WTC11 (cell line): ENCODE data around the gene AHNAK2.

Experiments
- CBFB ChIP-seq: sonication (generic); formaldehyde crosslinking; IDR thresholded peaks from 2 replicates; pipeline ENCODE4 v1.8.1; 2022; ENCODE audit warnings: mild to moderate bottlenecking, low read depth, missing genetic modification reagents
- ZNF232 ChIP-seq: sonication (generic); formaldehyde crosslinking; IDR thresholded peaks from 2 replicates; pipeline ENCODE4 v1.8.0; 2022; ENCODE audit warnings: mild to moderate bottlenecking, missing genetic modification reagents
- TF ChIP-seq, protein P1 (sequence below): fragments of 200-600 bp; IDR thresholded peaks from 2 replicates; pipeline ENCODE4 v1.8.0; 2022; ENCODE audit warnings: antibody characterized with exemption
- TF ChIP-seq, protein P2 (sequence below): sonication (generic); formaldehyde crosslinking; IDR thresholded peaks from 2 replicates; pipeline ENCODE4 v1.8.0; 2022; ENCODE audit warnings: mild to moderate bottlenecking, missing genetic modification reagents
- TF ChIP-seq, protein P3 (sequence below): sonication (generic); formaldehyde crosslinking; conservative IDR thresholded peaks from 2 replicates; pipeline ENCODE4 v1.8.1; 2022; ENCODE audit warnings: mild to moderate bottlenecking, missing genetic modification reagents
- TF ChIP-seq, protein P4 (sequence below): sonication (generic); formaldehyde crosslinking; IDR thresholded peaks from 2 replicates; pipeline ENCODE4 v1.8.1; 2023; ENCODE audit warnings: mild to moderate bottlenecking, missing genetic modification reagents

DNA sequence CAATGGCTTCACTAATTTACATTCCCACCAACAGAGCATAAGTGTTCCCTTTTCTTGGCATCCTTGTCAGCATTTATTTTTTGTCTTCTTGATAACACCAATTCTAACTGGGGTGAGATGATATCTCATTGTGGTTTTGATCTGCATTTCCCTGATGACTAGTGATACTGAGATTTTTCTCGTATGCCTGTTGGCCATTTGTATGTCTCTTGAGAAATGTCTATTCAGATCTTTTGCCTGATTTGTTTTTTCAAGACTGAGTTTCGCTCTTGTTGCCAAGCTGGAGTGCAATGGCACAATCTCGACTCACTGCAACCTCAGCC, 58.2 kb downstream of the AHNAK2 start:
- TF ChIP-seq, protein P1, sequence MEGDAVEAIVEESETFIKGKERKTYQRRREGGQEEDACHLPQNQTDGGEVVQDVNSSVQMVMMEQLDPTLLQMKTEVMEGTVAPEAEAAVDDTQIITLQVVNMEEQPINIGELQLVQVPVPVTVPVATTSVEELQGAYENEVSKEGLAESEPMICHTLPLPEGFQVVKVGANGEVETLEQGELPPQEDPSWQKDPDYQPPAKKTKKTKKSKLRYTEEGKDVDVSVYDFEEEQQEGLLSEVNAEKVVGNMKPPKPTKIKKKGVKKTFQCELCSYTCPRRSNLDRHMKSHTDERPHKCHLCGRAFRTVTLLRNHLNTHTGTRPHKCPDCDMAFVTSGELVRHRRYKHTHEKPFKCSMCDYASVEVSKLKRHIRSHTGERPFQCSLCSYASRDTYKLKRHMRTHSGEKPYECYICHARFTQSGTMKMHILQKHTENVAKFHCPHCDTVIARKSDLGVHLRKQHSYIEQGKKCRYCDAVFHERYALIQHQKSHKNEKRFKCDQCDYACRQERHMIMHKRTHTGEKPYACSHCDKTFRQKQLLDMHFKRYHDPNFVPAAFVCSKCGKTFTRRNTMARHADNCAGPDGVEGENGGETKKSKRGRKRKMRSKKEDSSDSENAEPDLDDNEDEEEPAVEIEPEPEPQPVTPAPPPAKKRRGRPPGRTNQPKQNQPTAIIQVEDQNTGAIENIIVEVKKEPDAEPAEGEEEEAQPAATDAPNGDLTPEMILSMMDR = no peak
- TF ChIP-seq CBFB (CRISPR knock-in tag) = no peak
- TF ChIP-seq ZNF232 (CRISPR knock-in tag) = no peak
- TF ChIP-seq, protein P2, sequence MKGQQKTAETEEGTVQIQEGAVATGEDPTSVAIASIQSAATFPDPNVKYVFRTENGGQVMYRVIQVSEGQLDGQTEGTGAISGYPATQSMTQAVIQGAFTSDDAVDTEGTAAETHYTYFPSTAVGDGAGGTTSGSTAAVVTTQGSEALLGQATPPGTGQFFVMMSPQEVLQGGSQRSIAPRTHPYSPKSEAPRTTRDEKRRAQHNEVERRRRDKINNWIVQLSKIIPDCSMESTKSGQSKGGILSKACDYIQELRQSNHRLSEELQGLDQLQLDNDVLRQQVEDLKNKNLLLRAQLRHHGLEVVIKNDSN (CRISPR knock-in tag) = no peak
- TF ChIP-seq, protein P3, sequence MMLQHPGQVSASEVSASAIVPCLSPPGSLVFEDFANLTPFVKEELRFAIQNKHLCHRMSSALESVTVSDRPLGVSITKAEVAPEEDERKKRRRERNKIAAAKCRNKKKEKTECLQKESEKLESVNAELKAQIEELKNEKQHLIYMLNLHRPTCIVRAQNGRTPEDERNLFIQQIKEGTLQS (CRISPR knock-in tag) = no peak
- TF ChIP-seq, protein P4, sequence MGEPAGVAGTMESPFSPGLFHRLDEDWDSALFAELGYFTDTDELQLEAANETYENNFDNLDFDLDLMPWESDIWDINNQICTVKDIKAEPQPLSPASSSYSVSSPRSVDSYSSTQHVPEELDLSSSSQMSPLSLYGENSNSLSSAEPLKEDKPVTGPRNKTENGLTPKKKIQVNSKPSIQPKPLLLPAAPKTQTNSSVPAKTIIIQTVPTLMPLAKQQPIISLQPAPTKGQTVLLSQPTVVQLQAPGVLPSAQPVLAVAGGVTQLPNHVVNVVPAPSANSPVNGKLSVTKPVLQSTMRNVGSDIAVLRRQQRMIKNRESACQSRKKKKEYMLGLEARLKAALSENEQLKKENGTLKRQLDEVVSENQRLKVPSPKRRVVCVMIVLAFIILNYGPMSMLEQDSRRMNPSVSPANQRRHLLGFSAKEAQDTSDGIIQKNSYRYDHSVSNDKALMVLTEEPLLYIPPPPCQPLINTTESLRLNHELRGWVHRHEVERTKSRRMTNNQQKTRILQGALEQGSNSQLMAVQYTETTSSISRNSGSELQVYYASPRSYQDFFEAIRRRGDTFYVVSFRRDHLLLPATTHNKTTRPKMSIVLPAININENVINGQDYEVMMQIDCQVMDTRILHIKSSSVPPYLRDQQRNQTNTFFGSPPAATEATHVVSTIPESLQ (CRISPR knock-in tag) = no peak
